GM18909 (cell line): ENCODE data around the gene CXCL14.

Experiments used
- ATAC-seq: cut with Tn5 transposase; IDR thresholded peaks from one replicate; pipeline ENCODE4 v1.9.1; 2021; ENCODE audit warnings: mild to moderate bottlenecking; ENCODE audit not compliant: unreplicated experiment, poor library complexity

The CXCL14 gene, protein sequence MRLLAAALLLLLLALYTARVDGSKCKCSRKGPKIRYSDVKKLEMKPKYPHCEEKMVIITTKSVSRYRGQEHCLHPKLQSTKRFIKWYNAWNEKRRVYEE

DNA sequence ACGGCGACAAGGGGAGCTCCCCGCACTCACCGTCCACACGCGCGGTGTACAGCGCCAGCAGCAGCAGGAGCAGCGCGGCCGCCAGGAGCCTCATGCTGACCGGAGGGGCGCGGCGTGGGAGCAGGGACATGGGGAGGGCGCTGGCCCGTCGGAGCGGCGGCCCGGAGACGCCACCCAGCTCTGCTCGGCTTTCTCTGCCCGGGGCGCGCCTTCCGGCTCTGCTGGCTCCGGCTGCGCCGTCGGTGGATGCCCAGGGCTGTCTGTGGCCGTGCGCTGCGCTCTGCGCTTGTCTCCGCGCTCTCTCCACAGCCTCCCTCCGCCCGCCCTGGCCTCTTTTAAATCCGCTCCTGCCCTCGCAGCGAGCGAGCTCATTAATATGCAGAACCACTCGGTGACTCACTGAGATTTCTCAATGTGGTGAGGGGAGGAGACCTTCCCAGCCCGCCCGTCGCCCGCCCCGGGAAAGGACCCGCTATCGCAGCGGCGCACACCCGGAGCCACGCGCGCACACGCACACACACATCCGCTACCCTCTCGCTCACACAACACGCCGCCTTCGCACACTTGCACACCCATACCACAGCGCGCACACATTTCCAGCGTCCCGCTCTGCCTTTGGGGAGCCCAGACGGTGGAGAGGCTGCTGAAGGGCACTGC, at the start of gene CXCL14:
Gene CXCL14, minus strand, starts transcription at position 307 of the 657 bp plus-strand sequence. Its CDS starts 213 bp downstream, at position 94.
- no peak for ATAC-seq

DNA sequence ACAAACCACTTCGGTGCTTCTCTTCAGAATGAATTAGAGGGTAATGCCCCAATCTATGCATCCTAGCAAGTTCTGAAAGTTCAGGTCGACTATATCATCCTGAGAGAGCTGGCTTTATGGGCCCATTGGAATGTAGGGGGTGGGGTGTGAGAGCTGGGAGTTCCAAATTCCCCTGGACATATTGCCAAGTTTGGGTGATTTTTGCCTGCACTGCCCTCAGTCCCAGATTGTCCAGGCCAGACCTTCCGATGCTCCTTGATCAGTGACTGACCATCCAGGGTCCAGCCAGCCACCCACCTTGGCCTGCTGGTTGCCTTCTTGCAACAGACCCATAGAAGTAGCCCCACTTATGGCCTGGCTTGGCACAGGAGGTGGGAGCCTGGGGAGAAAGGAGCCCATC, 47.8 kb upstream of the CXCL14 start:
- ATAC-seq: no peak

DNA sequence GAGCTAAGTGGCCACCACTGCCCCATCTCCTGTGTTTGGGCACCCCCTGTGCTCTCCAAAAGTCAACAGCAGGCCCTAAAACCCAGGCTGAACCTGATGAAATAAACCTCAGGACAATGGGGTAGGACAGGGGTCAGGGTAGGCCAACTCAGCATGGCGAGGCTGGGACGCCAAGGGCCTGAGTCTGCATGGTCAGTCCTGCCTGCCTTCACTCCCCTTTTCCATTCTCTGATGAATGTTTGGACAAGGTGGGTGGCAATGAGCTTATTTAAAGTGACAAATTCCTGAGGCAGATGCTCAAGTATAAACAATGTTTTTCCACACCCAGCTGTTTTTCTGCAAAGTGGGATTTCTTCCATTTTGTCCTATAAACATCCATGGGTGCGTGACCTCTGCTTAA, 47.2 kb upstream of the CXCL14 start:
- ATAC-seq: no peak

DNA sequence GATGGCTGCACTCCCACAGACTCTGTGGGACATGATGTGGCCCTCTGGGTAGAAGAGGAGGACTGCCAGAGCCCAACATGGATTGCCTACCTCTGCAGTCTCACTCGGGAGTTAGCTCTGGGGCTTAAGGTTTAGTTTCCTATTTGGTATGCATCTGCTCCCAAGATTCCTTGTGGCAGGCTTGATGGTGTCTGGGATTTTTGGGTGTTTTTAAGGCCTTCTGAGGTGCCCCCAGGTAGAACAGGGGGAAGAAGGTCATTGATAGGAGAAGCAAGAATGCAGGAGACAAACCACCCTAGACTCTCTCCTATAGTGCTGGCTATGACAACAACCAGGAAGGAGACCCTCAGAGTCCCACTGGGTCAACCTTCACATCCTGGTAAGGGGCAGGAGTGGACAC, 46.7 kb upstream of the CXCL14 start:
- ATAC-seq: no peak

DNA sequence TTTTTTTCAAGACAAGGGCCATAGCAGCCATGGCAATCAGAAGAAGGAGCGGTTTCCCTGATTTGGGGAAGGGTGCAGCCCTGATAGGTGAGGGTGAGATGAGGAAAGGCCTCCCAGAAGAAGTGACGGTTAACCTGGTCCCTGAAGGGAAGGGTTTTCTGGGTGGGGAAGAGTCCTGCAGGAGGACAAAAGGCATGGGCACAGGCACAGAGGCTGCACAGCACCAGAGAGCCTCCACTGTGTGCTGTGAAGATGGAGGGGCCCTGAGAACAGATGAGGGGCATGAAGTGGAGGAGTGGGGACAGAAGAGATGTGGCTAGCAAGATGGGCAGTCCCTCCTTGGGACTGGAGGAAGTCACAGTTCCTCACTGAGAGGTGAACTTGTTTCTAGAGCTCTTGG, 46.3 kb upstream of the CXCL14 start:
- no peak for ATAC-seq

DNA sequence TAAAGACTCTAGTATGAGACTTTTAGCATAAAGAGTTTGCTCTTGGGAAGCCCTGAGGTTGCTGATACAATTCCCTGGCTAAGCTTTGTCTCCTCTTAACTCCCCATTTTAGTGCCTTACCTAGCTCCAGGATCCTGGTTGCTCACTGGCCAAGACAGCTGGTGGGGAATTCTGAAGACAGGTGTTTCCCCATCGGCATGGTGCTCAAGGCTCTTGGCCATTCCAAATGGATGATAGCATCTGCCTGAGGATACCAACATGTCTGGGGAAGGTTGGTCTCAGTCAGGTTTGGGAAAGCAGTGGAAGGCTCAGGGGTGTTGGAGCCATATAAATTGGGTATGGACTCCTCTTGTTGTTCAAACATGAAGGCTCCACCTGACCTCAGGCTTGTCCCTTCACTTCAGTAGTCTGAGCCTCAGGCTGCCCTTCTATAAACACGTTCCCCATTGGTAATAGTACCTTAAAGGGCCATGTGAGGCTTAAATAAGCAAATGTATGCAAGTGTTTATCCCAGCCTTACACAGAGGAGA, 44.5 kb upstream of the CXCL14 start:
- no peak for ATAC-seq

DNA sequence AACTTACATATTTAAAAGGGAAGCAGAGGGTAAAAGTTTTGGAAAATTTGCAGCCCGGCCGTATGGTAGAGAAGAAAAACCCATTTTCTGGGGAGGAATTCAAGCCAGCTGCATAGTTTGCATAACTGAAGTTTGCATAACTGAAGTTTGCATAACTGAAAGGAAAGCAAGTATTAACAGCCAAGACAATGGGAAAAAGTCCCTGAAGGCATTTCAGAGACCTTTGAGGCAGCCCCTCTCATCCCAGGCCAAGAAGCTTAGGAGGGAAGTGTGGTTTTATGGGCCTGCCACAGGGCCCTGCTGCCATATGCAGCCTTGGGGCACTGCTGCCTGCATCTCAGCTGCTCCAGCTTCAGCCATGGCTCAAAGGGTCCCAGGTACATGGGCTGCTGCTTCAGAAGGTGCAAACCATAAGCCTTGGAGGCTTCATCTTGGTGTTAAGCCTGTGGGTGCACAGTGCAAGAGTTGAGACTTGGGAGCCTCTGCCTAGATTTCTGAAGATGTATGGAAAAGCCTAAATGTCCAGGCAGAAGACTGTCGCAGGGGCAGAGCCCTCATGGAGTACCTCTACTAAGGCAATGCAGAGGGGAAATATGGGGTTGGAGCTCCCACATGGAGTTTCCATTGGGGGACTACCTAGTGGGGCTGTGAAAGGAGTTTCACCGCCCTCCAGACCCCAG, 36.9 kb upstream of the CXCL14 start:
- ATAC-seq: no peak

DNA sequence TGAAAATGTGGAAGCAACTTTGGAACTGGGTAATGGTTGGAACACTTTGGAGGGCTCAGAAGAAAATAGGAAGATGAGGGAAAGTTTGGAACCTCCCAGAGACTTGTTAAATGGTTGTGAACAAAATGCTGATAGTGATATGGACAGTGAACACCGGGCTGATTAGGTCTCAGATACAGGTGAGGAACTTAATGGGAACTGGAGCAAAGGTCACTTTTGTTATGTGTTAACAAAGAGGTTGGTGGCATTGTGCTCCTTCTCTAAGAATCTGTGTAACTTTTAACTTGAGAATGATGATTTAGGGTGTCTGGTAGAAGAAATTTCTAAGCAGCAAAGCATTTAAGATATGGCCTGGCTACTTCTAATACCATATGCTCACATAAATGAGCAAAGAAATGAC, 36.4 kb upstream of the CXCL14 start:
- no peak for ATAC-seq

DNA sequence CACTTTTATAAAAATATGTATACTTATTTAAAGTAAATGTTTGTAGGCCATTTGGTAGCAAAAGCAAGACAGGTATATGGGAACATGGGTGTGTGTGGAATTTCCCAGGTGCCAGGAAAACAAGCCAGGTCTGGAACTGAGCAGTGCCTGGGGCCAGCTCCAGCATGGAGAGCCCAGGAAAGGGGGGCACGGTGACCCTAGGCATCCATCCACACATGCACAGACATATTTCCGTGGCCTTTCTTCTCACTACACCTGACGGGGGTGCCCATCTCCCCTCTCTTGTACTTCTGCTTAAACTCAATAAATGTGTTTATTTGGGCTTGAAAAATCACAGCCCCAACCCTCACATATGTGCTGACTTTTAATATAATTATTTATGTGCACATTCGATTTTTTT, 31.2 kb upstream of the CXCL14 start:
- no peak for ATAC-seq

DNA sequence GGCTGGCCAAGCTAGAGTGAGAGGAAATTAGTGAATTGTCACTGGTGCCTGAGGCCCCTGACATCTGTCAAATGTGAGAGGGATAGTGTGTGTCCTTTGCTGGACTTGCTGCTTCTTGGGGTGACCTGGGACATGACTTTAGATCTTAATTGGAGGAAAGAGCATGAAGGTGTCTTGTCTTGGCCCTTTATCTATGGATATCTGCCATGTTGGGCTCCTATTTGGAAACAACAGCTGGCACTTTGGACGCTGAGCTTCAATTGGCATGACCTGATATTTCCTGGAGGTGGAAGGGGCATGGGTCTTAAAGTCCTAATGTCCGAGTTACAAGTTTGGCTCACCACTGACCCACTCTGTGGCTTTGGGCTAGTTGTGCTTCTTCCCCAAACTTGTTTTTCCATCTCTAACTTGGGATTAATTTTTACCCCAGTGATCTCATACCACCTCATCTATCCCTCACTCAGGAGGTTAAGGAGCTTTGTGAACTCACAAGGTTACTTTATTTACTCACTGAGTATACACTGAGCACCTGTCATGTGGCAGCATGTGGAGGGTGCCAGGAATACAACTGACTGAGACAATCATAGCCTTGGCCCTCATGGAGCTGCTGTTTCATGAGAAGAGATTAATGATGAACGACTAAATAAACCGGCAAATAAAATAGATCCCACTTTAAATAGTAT, 30.1 kb upstream of the CXCL14 start:
- ATAC-seq: no peak

DNA sequence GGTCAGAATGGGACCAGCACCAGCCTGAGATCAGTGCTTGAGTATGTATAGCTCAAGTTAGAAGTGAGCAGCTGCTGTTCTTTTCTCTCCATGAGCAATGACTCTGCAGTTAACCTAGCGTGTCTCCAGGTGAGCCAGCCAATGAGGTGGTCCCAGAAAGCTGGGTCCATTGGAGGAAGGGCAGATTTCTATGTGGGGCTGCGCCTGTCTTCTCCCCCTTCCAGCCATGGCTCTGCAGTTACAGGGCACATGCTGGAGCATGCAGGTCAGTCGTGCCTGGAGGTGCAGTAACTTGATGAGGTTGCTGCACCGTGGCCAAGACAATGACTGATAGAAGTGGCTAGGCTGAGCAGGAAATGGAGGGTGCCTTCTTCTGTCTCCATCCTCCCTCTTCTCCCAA, 29.6 kb upstream of the CXCL14 start:
- no peak for ATAC-seq

DNA sequence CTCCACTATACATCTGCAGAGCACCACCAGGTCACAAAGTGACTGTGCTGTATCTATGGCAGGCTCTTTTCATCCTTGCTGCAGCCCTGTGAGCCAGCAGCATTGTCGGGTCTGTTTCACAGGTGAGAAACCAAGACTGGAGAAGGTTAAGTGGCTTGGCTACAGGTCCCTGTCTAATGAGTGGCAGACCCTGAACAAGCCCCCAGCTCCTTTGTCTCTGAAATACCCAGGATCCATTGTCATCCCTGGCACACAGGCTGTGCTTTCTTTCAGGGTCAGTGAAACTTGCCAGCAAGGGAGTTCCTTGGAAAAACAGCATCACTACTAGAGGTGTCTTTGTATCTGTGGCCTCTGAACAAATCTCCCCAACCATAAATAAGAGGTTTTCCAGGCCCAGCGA, 27.6 kb upstream of the CXCL14 start:
- no peak for ATAC-seq

DNA sequence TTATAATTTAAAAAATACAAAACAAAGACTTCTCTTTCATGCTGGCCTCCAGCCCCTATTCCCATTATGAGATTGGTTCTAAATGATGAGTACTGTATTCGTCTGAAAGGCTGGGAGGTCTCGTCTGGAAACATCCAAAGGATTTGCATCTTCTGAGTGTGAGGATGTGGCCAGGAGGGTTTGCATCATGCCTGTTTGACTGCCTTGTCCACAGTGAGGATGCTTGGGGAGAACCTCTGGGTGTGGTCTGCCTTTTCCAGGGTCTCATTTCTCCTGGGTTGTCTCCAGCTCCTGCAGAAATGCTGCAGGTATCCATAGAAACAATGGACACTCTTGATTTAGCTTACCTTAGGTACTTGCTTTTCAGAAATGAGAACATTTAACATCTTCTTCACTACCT, 26.4 kb upstream of the CXCL14 start:
- ATAC-seq: no peak

DNA sequence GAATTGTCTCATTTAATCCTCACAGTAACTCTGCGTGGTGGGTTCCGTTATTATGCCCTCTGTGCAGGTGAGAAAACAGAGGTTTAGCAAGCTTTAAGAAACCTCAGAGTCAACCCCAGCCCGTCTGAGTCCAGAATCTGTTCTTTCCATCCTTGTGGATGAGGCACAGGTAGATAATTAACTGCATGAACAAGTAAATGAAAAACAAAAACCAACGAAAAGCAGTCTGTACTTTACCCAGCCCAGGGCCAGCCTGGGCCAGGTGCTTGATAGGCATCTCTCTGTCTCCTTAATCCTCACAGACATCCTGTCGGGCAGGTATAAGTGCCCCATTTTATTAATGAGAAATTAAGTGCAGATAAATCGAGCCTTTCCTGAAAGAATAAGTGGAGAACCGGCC, 25.3 kb upstream of the CXCL14 start:
- ATAC-seq: no peak

DNA sequence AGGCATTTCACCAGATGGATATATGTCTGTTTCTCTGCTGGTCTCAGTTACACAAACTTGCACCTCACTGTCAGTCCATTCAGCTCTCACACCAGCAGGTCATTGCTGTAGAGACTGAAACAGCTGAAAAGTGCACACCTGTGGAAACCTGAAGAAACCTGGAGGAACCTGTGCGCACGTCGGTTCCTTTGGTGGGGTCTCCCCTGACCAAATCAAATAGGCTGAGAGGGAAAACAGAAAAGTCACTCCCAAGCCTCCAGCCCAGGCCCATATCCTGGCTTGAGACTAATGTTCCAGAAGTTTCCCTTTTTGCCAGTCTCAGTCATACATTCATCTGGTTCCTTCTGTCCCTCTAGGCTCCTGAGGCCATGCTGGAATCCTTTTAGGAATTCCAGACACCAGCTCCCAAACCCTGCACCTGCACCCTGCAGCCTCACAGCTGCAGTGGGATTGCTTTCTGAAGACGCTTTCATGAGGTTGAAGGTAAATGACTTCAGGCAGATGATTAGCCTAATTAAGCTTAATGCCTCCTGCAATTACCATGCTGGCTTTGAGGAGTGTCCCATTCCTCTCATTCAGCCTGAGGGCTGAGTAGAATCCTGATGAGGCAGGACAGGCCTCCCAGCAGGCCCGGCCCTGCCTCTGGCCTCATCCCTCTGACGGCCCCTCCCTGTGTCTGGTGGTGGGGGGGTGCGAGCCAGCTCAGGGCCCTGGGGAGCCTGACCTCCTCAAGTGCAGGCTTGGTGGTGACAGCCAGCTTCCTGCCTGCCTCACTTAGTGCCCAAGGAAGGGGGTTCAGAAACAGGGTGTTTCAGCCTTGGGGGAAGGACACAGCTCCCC, 24.3 kb upstream of the CXCL14 start:
- ATAC-seq: no peak

DNA sequence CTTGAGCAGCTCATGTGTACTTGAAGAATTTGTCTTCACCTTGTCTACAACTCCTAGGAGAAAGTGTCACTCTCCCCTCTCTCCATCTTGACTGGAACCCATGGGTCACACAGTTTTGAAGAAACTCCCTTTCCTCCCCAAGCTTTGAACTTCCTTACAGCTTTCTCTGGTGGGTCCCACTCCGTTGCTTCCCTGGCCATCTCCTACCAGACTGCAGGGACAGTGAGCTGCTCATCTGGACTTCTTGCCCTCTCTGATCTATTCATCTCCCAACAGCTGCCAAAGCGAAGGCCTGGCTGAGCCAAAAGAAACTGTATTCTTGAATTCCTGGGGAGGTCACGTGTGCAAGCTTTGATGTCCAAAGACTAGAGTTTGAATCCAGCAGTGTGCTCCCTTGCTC, 22.7 kb upstream of the CXCL14 start:
- ATAC-seq: no peak

DNA sequence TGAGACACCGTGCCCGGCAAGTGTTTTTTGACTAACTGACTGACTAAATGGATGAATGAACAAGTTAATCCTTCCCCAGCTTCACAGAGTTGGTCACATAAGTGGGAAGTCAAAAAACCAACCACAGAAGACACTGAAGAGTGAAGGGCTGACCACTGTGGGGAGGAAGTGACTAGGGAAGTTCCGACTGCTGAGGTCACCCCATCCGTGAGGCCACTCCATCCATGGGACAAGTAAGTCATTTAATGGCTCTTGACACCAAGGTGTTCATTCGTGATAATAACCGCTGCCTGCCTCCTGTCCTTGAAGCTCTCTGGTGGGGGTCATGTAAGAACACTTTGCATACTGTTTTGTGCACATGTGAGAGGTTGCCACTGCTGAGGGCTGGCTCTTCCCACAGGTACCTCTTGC, 22.2 kb upstream of the CXCL14 start:
- ATAC-seq: no peak

DNA sequence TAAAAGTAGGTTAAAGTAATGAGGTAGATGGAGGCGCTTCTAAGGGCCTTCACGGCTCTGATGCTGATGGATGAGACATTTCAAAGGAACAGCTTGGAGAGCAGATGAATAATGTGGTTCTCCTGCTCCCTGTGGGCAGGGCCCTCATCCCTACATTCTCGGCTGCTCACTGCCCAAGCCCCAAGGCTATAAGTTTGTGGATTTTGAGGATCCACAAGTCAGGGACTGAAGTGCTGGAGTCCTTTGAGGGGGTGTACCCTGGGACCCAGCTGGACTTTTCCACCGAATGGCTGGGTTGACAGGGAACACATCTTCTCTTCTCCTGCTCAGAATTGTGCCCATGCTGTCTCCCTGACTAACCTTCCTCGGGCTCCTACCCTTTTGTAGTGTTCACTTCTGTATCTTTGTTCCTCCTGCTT, 21.4 kb upstream of the CXCL14 start:
- ATAC-seq: no peak

DNA sequence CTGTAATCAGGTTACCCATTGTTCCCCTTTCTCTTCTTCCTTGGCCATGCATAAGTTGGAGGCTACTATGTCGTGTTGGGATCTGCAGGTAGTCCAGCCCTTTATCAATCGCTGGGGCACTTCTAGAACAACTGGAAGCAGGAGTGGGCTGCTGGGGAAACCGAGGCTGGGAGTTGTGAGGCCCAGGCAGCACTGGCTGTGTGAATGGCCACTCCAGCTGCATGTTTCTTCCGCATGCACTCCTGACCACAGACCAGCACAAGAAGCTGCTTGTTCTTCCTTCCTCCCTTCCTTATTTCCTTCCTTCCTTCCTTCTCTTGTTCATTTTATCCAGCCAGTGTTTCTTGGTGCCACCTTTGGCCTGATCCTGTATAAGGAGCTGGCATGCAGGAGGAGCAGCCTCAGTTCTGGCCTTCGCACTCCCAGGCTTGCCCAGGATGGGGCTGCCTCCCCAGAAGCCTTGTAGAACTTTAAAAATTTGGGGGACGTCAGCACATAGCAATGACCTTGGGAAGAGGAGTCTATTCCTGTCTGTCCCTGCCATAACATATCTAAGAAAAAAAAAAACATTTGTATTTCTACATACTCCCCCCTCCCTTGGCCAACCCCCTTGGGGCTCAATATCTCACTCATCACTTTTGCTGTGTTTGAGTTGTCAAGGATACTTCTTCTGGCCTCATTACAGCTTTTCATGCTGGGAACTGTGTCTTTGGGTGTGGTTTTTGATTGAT, 20.8 kb upstream of the CXCL14 start:
- no peak for ATAC-seq
